ENCODE data around the gene EEF2. TPM values are rescaled to one million over a fixed set of nuclear protein-coding genes. Genes with fewer than 3 reads are reported as not detected.
"Not testable (repeated sequence)": the region's sequence is repeated elsewhere in the genome, so short reads cannot be mapped to it uniquely, and the experiment has no call there.

Gene EEF2
- total and polyA plus RNA-seq, 2 of the 4 experiments (the other 2 are of a cell fraction), result 1,505 to 2,161 TPM

DNA sequence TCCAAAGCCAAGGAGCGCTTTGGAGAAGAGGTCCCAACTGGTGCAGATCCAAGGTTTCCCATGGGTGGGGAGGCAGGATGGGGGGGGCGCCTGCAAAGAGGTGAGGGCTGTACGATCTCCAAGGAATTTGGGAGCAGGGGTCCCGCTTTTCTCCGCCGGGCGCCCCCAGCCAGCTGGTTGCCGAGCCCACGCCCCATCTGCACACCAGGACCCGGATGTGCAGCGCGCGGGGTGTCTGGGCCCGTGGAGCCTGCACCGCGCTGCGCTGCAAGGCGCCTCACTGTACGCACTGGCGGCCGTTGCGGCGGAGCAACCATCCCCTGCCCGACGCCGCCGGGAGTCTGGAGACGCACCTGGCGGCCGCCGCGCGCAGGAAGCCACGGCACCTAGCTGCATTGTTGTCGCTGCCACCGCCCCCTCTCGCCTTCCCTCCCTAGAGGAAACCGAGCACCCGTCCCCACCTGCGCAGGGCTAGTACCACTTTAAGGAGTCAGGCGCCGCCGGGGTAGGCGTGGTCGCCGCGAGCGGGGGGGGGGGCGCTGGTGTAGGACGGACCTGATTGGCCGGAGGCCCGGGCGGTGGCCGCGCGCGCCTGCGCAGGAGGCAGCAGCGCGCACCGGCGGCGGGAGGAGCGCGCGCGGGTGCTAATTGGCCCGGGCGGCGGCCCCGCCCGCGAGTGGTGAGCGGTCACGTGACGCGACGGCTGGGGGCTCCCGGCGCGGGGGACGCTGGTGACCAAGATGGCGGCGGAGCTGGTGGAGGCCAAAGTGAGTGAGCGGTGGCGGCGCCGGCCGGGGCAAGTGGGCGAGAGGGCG is 22.0 kb upstream of the EEF2 start, which contains the start of gene PIAS4 (continued):
- TF ChIP-seq ELK1 (IDR thresholded peaks at IDR 0.05; ENCODE audit: borderline replicate concordance, low read depth, low read length), result no peak
- no peak for TF ChIP-seq RAD21 (IDR thresholded peaks at IDR 0.05; ENCODE audit: low read length)
- TF ChIP-seq RFX5 (IDR thresholded peaks at IDR 0.05; ENCODE audit: low read depth, low read length), result no peak

DNA sequence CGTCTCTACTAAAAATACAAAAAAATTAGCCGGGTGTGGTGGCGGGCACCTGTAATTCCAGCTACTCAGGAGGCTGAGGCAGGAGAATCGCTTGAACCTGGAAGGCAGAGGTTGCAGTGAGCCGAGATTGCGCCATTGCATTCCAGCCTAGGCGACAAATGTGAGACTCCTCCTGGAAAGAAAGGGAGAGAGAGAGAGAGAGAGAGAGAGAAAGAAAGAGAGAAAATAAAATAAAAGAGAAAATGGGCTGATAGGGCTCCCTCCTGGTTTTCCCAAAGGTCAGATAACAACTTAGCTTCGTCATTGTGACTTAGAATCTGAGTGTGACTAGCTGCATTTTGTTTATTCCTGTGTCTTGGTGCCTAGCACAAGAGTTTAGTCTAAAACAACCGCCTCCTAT is 20.2 kb upstream of the EEF2 start:
- H4K8ac ChIP-seq (ENCODE audit: low read depth in 2 of 2, low read length in 2 of 2); H3K9me1 ChIP-seq (ENCODE audit: insufficient read depth, low read length); H3K14ac ChIP-seq (replicated peaks; ENCODE audit: low read depth, low read length); H2AK5ac ChIP-seq (ENCODE audit: low read depth, low read length); ATAC-seq (ENCODE audit: low read depth); H2AFZ ChIP-seq (replicated peaks; ENCODE audit: low read length, poor library complexity); H2BK20ac ChIP-seq (ENCODE audit: low read depth, low read length); H3K18ac ChIP-seq (ENCODE audit: low read depth, low read length); H2BK120ac ChIP-seq (ENCODE audit: low read depth, low read length); H2AK9ac ChIP-seq (replicated peaks; ENCODE audit: low read depth, low read length, poor library complexity); H3K27ac ChIP-seq (ENCODE audit: insufficient read depth, low read length); intact Hi-C loops (cut with micrococcal nuclease); H3K4me2 ChIP-seq (ENCODE audit: low read depth, low read length); dilution Hi-C loops (cut with HindIII; ENCODE audit: low sequenced_read_pairs, unreplicated experiment); H3K4ac ChIP-seq (ENCODE audit: low read depth, low read length); H4K91ac ChIP-seq (ENCODE audit: insufficient read depth, low read depth, low read length); H3K4me3 ChIP-seq (ENCODE audit: insufficient read depth, low read depth, low read length); H3K36me3 ChIP-seq (ENCODE audit: control insufficient read depth, insufficient read depth, low read length); H3K23ac ChIP-seq (ENCODE audit: low read depth, low read length); in situ Hi-C loops (cut with MboI; ENCODE audit: low sequenced_read_pairs); POLR2A ChIA-PET (ENCODE audit: unreplicated experiment); H3K9ac ChIP-seq (ENCODE audit: low read depth, low read length); H3K56ac ChIP-seq (ENCODE audit: extremely low read depth, insufficient read depth, low read length); H2BK15ac ChIP-seq (ENCODE audit: low read depth, low read length); H3K27me3 ChIP-seq (ENCODE audit: control insufficient read depth, insufficient read depth, low read length); H3K9me3 ChIP-seq (ENCODE audit: control insufficient read depth, insufficient read depth, low read length); H4K5ac ChIP-seq (ENCODE audit: low read depth, low read length); DNase-seq; BruUV-seq (replicated peaks); H2BK5ac ChIP-seq (ENCODE audit: low read depth, low read length, poor library complexity, severe bottlenecking): not testable (repeated sequence)
- peaks cover 20 to 33% of the 10 kb centered on the region in 2 experiments; a peak in 3 of 4 replicates for H3K79me1 ChIP-seq (ENCODE audit: low read depth in 1 of 2, low read length in 2 of 2)
- peaks cover 25% of the 10 kb centered on the region for H4K20me1 ChIP-seq (ENCODE audit: insufficient read depth, low read length)
- peaks cover 19% of the 10 kb centered on the region for H3K4me1 ChIP-seq (ENCODE audit: control insufficient read depth, insufficient read depth, low read length)
- WGBS, 2 experiments (ENCODE audit: extremely low coverage in 2 of 2, insufficient read length in 1 of 2), result no CpG with 5 or more reads among the region's 9 CpGs
- CTCF ChIA-PET, result interaction anchor here (1.0 to 1.5 kb wide), 2 partner anchors 17 to 18 kb away, joined by 3 to 5 read pairs; no protein-coding TSS in a partner anchor

DNA sequence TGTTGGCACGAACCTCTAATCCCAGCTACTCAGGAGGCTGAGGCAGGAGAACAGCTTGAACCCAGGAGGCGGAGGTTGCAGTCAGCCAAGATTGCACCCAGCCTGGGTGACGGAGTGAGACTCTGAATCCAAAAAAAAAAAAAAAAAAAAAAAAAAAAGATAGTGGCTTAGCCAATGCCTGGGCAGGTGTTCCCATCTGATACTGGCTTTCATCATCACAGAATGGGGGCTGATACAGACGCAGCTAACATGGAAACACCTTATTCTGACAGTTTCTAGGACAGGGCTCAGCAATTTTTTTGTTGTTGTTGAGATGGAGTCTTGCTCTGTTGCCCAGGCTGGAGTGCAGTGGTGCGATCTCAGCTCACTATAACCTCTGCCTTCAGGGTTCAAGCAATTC is 15.5 kb upstream of the EEF2 start:
- CTCF ChIA-PET; H4K5ac ChIP-seq (ENCODE audit: low read depth, low read length); H3K27ac ChIP-seq (ENCODE audit: insufficient read depth, low read length): not testable (repeated sequence)

More for the DNA sequence above, 15.5 kb upstream of the EEF2 start:
- H3K4ac ChIP-seq (ENCODE audit: low read depth, low read length); POLR2A ChIA-PET (ENCODE audit: unreplicated experiment); H2BK15ac ChIP-seq (ENCODE audit: low read depth, low read length); dilution Hi-C loops (cut with HindIII; ENCODE audit: low sequenced_read_pairs, unreplicated experiment); H3K9ac ChIP-seq (ENCODE audit: low read depth, low read length); H3K18ac ChIP-seq (ENCODE audit: low read depth, low read length); H4K8ac ChIP-seq (ENCODE audit: low read depth in 2 of 2, low read length in 2 of 2); H3K23ac ChIP-seq (ENCODE audit: low read depth, low read length); H2BK120ac ChIP-seq (ENCODE audit: low read depth, low read length); H3K4me2 ChIP-seq (ENCODE audit: low read depth, low read length); H3K4me1 ChIP-seq (ENCODE audit: control insufficient read depth, insufficient read depth, low read length); H3K36me3 ChIP-seq (ENCODE audit: control insufficient read depth, insufficient read depth, low read length); H3K9me3 ChIP-seq (ENCODE audit: control insufficient read depth, insufficient read depth, low read length); H3K9me1 ChIP-seq (ENCODE audit: insufficient read depth, low read length); H2AK9ac ChIP-seq (replicated peaks; ENCODE audit: low read depth, low read length, poor library complexity); intact Hi-C loops (cut with micrococcal nuclease); ATAC-seq (ENCODE audit: low read depth); H4K20me1 ChIP-seq (ENCODE audit: insufficient read depth, low read length); H2BK20ac ChIP-seq (ENCODE audit: low read depth, low read length); H4K91ac ChIP-seq (ENCODE audit: insufficient read depth, low read depth, low read length); H3K56ac ChIP-seq (ENCODE audit: extremely low read depth, insufficient read depth, low read length); H3K27me3 ChIP-seq (ENCODE audit: control insufficient read depth, insufficient read depth, low read length); DNase-seq; BruUV-seq (replicated peaks); H3K14ac ChIP-seq (replicated peaks; ENCODE audit: low read depth, low read length); H2AFZ ChIP-seq (replicated peaks; ENCODE audit: low read length, poor library complexity); in situ Hi-C loops (cut with MboI; ENCODE audit: low sequenced_read_pairs); H3K79me1 ChIP-seq (ENCODE audit: low read depth in 1 of 2, low read length in 2 of 2); H3K4me3 ChIP-seq (ENCODE audit: insufficient read depth, low read depth, low read length); H2BK5ac ChIP-seq (ENCODE audit: low read depth, low read length, poor library complexity, severe bottlenecking); H2AK5ac ChIP-seq (ENCODE audit: low read depth, low read length): not testable (repeated sequence)
- 58% methylated on average over 2 of the region's 5 CpGs; no CpG with 5 or more reads in 1 of the 2 experiments for WGBS, 2 experiments (ENCODE audit: extremely low coverage in 2 of 2, insufficient read length in 1 of 2)
